Activated CD4-positive, alpha-beta memory T cell treated with anti-CD3 and anti-CD28 coated beads, Interleukin-2, amount 10 ng/mL, durations not matched to agents 7 days and 5 days (primary cell): ENCODE measurements around the gene FHOD3. TPM values are rescaled to one million over a fixed set of nuclear protein-coding genes. Genes with fewer than 3 reads are reported as not detected.

ENCODE experiments used
- CTCF ChIA-PET: fragments of 350-600 bp; sonication (Branson Sonifier 250); formaldehyde crosslinking; loops from one replicate; lab custom pipeline; 2021; ENCODE audit warnings: antibody characterized with exemption, inconsistent platforms; lab: Charles Lee
- POLR2A ChIA-PET: fragments of 350-600 bp; sonication (Branson Sonifier 250); formaldehyde crosslinking; loops from one replicate; lab custom pipeline; 2021; ENCODE audit warnings: antibody characterized with exemption; lab: Charles Lee
- DNase-seq: peaks from one replicate; pipeline ENCODE4 v3.0.0-alpha.2; 2020
- H3K27ac Mint-ChIP-seq: one replicate; pipeline ENCODE4 v1.8.0; 2021; ENCODE audit warnings: mild to moderate bottlenecking, mixed read lengths
- H3K27me3 Mint-ChIP-seq: one replicate; pipeline ENCODE4 v1.8.0; 2021; ENCODE audit warnings: mixed read lengths
- H3K36me3 Mint-ChIP-seq: one replicate; pipeline ENCODE4 v1.8.0; 2021; ENCODE audit warnings: low read depth, mixed read lengths
- H3K4me1 Mint-ChIP-seq: one replicate; pipeline ENCODE4 v1.8.0; 2021; ENCODE audit warnings: mixed read lengths
- H3K4me3 Mint-ChIP-seq: one replicate; pipeline ENCODE4 v1.8.0; 2021; ENCODE audit warnings: mild to moderate bottlenecking, mixed read lengths
- H3K9me3 Mint-ChIP-seq: one replicate; pipeline ENCODE4 v1.8.0; 2021; ENCODE audit warnings: mixed read lengths
- total RNA-seq, 2 experiments: library from RNA; stranded (reverse); gene quantifications; one replicate each; pipeline ENCODE4 v1.2.3, GENCODE V29; 2021

Gene FHOD3
- total RNA-seq, 2 experiments from 2014 or later: not detected

GRCh38 chr18:36648803-36649202 lies 351.3 kb downstream of the FHOD3 start:
- no peaks in the 10 kb centered on the region for H3K9me3 Mint-ChIP-seq
- no peak overlapping the region for H3K4me3 Mint-ChIP-seq
- H3K27me3 Mint-ChIP-seq: peaks cover 13% of the 10 kb centered on the region
- no peak overlapping the region for H3K27ac Mint-ChIP-seq
- ChIA-PET CTCF (no interaction called here), POLR2A (no interaction called here)
- H3K36me3 Mint-ChIP-seq: no peaks in the 10 kb centered on the region
- DNase-seq: no peak
- H3K4me1 Mint-ChIP-seq: no peaks in the 10 kb centered on the region

- ChIA-PET POLR2A (no interaction called here), CTCF (no interaction called here)
- no peak overlapping the region for H3K4me3 Mint-ChIP-seq
Observed at GRCh38 chr18:36649205-36649604, 351.7 kb downstream of the FHOD3 start.

GRCh38 chr18:36650266-36650665 lies 352.8 kb downstream of the FHOD3 start:
- ChIA-PET CTCF (no interaction called here), POLR2A (no interaction called here)
- H3K27ac Mint-ChIP-seq: no peak overlapping the region
- no peaks in the 10 kb centered on the region for H3K4me1 Mint-ChIP-seq
- no peaks in the 10 kb centered on the region for H3K36me3 Mint-ChIP-seq
- H3K9me3 Mint-ChIP-seq: no peaks in the 10 kb centered on the region
- no peak for DNase-seq
- H3K4me3 Mint-ChIP-seq: no peak overlapping the region
- H3K27me3 Mint-ChIP-seq: peaks cover 13% of the 10 kb centered on the region

More at GRCh38 chr18:36649205-36649604, 351.7 kb downstream of the FHOD3 start:
- Mint-ChIP-seq H3K27me3 (peaks cover 13% of the 10 kb centered on the region), H3K4me1 (no peaks in the 10 kb centered on the region), H3K27ac (no peak overlapping the region), H3K9me3 (no peaks in the 10 kb centered on the region), H3K36me3 (no peaks in the 10 kb centered on the region)
- no peak for DNase-seq

- Mint-ChIP-seq H3K4me1 (no peaks in the 10 kb centered on the region), H3K27ac (no peak overlapping the region), H3K27me3 (peaks cover 13% of the 10 kb centered on the region), H3K9me3 (no peaks in the 10 kb centered on the region), H3K36me3 (no peaks in the 10 kb centered on the region), H3K4me3 (no peak overlapping the region)
- ChIA-PET POLR2A (no interaction called here), CTCF (no interaction called here)
- no peak for DNase-seq
Observed at GRCh38 chr18:36650906-36651305, 353.4 kb downstream of the FHOD3 start.

GRCh38 chr18:36652503-36652902 lies 355.0 kb downstream of the FHOD3 start:
- no peak overlapping the region for H3K4me3 Mint-ChIP-seq
- H3K9me3 Mint-ChIP-seq: no peaks in the 10 kb centered on the region
- no peak overlapping the region for H3K27ac Mint-ChIP-seq
- H3K27me3 Mint-ChIP-seq: peaks cover 11% of the 10 kb centered on the region
- ChIA-PET CTCF (interaction anchor here (0.6 kb wide), 1 partner anchor 593 kb away, joined by 3 read pairs; no protein-coding TSS in a partner anchor), POLR2A (no interaction called here)
- no peaks in the 10 kb centered on the region for H3K4me1 Mint-ChIP-seq
- DNase-seq: no peak
- no peaks in the 10 kb centered on the region for H3K36me3 Mint-ChIP-seq

- H3K4me3 Mint-ChIP-seq: no peak overlapping the region
- DNase-seq: no peak
- CTCF ChIA-PET: no interaction called here
Observed at GRCh38 chr18:36653141-36653869, 355.8 kb downstream of the FHOD3 start.

GRCh38 chr18:36653870-36654269 lies 356.4 kb downstream of the FHOD3 start:
- CTCF ChIA-PET: no interaction called here

More at GRCh38 chr18:36653141-36653869, 355.8 kb downstream of the FHOD3 start:
- POLR2A ChIA-PET: no interaction called here
- H3K9me3 Mint-ChIP-seq: no peaks in the 10 kb centered on the region
- no peaks in the 10 kb centered on the region for H3K36me3 Mint-ChIP-seq
- H3K27me3 Mint-ChIP-seq: peaks cover 7% of the 10 kb centered on the region
- no peaks in the 10 kb centered on the region for H3K4me1 Mint-ChIP-seq
- no peak overlapping the region for H3K27ac Mint-ChIP-seq

GRCh38 chr18:36655074-36655473 lies 357.6 kb downstream of the FHOD3 start:
- no peak overlapping the region for H3K27ac Mint-ChIP-seq
- H3K4me1 Mint-ChIP-seq: no peaks in the 10 kb centered on the region
- CTCF ChIA-PET: no interaction called here
- DNase-seq: no peak
- no peaks in the 10 kb centered on the region for H3K36me3 Mint-ChIP-seq
- POLR2A ChIA-PET: no interaction called here
- no peak overlapping the region for H3K4me3 Mint-ChIP-seq
- H3K27me3 Mint-ChIP-seq: no peaks in the 10 kb centered on the region
- H3K9me3 Mint-ChIP-seq: no peaks in the 10 kb centered on the region

More at GRCh38 chr18:36653870-36654269, 356.4 kb downstream of the FHOD3 start:
- H3K9me3 Mint-ChIP-seq: no peaks in the 10 kb centered on the region
- no peak overlapping the region for H3K27ac Mint-ChIP-seq
- no peak for DNase-seq
- POLR2A ChIA-PET: no interaction called here
- H3K4me1 Mint-ChIP-seq: no peaks in the 10 kb centered on the region
- H3K27me3 Mint-ChIP-seq: peaks cover 7% of the 10 kb centered on the region
- no peak overlapping the region for H3K4me3 Mint-ChIP-seq
- no peaks in the 10 kb centered on the region for H3K36me3 Mint-ChIP-seq

- ChIA-PET CTCF (no interaction called here), POLR2A (no interaction called here)
- Mint-ChIP-seq H3K27ac (no peak overlapping the region), H3K4me1 (no peaks in the 10 kb centered on the region), H3K36me3 (no peaks in the 10 kb centered on the region), H3K27me3 (no peaks in the 10 kb centered on the region), H3K9me3 (no peaks in the 10 kb centered on the region), H3K4me3 (no peak overlapping the region)
- no peak for DNase-seq
Observed at GRCh38 chr18:36655930-36656329, 358.4 kb downstream of the FHOD3 start.

GRCh38 chr18:36658611-36659010 lies 361.1 kb downstream of the FHOD3 start:
- CTCF ChIA-PET: no interaction called here
- H3K9me3 Mint-ChIP-seq: no peaks in the 10 kb centered on the region
- DNase-seq: no peak
- H3K4me1 Mint-ChIP-seq: no peaks in the 10 kb centered on the region
- H3K4me3 Mint-ChIP-seq: no peak overlapping the region
- no peak overlapping the region for H3K27ac Mint-ChIP-seq
- H3K36me3 Mint-ChIP-seq: no peaks in the 10 kb centered on the region
- H3K27me3 Mint-ChIP-seq: no peaks in the 10 kb centered on the region
- POLR2A ChIA-PET: no interaction called here

- H3K27me3 Mint-ChIP-seq: no peaks in the 10 kb centered on the region
- no peaks in the 10 kb centered on the region for H3K36me3 Mint-ChIP-seq
- H3K4me3 Mint-ChIP-seq: no peak overlapping the region
- no peaks in the 10 kb centered on the region for H3K9me3 Mint-ChIP-seq
- H3K27ac Mint-ChIP-seq: no peak overlapping the region
- ChIA-PET CTCF (no interaction called here), POLR2A (no interaction called here)
- no peak for DNase-seq
- H3K4me1 Mint-ChIP-seq: no peaks in the 10 kb centered on the region
Observed at GRCh38 chr18:36660311-36660710, 362.8 kb downstream of the FHOD3 start.

GRCh38 chr18:36661999-36662398 lies 364.5 kb downstream of the FHOD3 start:
- no peaks in the 10 kb centered on the region for H3K27me3 Mint-ChIP-seq
- ChIA-PET POLR2A (no interaction called here), CTCF (no interaction called here)
- H3K9me3 Mint-ChIP-seq: no peaks in the 10 kb centered on the region
- no peak for DNase-seq
- no peaks in the 10 kb centered on the region for H3K4me1 Mint-ChIP-seq
- H3K4me3 Mint-ChIP-seq: no peak overlapping the region
- no peak overlapping the region for H3K27ac Mint-ChIP-seq
- H3K36me3 Mint-ChIP-seq: no peaks in the 10 kb centered on the region

- DNase-seq: no peak
- no peak overlapping the region for H3K4me3 Mint-ChIP-seq
- no peaks in the 10 kb centered on the region for H3K4me1 Mint-ChIP-seq
- H3K27ac Mint-ChIP-seq: no peak overlapping the region
- no peaks in the 10 kb centered on the region for H3K9me3 Mint-ChIP-seq
- no peaks in the 10 kb centered on the region for H3K36me3 Mint-ChIP-seq
- CTCF ChIA-PET: no interaction called here
- POLR2A ChIA-PET: no interaction called here
- H3K27me3 Mint-ChIP-seq: peaks cover under 1% of the 10 kb centered on the region
Observed at GRCh38 chr18:36663312-36663711, 365.8 kb downstream of the FHOD3 start.

- Mint-ChIP-seq H3K27ac (no peak overlapping the region), H3K9me3 (no peaks in the 10 kb centered on the region), H3K4me1 (no peaks in the 10 kb centered on the region), H3K27me3 (peaks cover 9% of the 10 kb centered on the region), H3K4me3 (no peak overlapping the region), H3K36me3 (no peaks in the 10 kb centered on the region)
- no peak for DNase-seq
- ChIA-PET POLR2A (no interaction called here), CTCF (no interaction called here)
Observed at GRCh38 chr18:36665952-36666351, 368.4 kb downstream of the FHOD3 start.
